Nephron progenitor cell (in vitro differentiated cells): ENCODE results near the gene AHRR.

Experiments used
- DNase-seq: peaks from one replicate; pipeline ENCODE4 v3.0.0; 2021
- H3K27ac Mint-ChIP-seq: 2 replicates; pipeline ENCODE4 v1.8.0; 2021; ENCODE audit warnings: mild to moderate bottlenecking, moderate library complexity, mixed read lengths
- H3K27me3 Mint-ChIP-seq: 2 replicates; pipeline ENCODE4 v1.8.0; 2021; ENCODE audit warnings: mild to moderate bottlenecking, low read depth, mixed read lengths; ENCODE audit not compliant: poor library complexity
- H3K36me3 Mint-ChIP-seq: 2 replicates; pipeline ENCODE4 v1.8.0; 2021; ENCODE audit warnings: low read depth, mixed read lengths
- H3K4me1 Mint-ChIP-seq: 2 replicates; pipeline ENCODE4 v1.8.0; 2021; ENCODE audit warnings: mixed read lengths
- H3K4me3 Mint-ChIP-seq: 2 replicates; pipeline ENCODE4 v1.8.0; 2021; ENCODE audit warnings: mild to moderate bottlenecking, moderate library complexity, mixed read lengths
- H3K9me3 Mint-ChIP-seq: 2 replicates; pipeline ENCODE4 v1.8.0; 2021; ENCODE audit warnings: mild to moderate bottlenecking, moderate library complexity, mixed read lengths
- TF ChIP-seq, protein P1 (sequence below): fragments of 200-600 bp; sonication (generic); IDR thresholded peaks from 2 replicates; pipeline ENCODE4 v1.5.0; 2021; ENCODE audit warnings: antibody characterized with exemption

AHRR gene

DNA sequence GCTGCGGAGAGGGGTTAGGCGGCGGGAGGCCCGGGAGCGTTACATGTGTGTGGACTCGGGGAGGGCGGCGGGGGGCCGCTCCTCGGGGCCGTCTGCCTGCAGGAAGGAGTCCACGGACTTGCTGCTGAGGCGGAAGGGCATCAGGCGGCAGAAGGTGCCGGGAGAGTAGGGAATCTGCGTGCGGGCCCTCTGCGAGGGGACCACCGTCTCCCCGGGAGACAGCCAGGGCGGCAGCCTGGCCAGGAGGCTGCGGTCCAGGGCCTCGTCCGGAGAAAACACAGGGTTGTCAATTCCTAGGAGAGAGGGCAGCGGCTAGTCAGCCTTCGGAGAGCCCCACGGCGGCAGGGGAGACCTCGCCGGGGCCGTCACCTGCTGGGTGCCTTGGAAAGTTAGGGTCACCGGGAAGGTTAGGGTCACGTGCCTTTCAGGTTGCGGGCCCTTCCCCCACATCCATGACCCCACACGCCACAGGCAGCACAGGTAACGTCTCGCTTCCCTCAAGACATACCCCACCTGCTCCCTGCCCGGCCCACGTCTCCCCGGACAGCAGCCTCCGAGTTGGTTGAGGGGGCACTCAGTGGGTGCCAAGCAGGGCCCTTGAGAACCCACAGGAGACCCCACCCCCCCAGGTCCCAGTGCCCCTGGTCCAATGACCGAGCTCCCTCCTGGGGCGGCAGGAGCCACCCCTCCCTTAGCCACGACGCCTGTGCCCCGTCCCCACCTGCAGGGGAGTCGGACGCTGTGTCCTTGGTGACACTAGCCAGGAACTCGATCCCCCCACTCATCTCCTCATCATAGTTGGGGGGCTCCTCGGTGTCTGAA, 153.5 kb downstream of the AHRR start:
- peaks cover 42% of the 10 kb centered on the region for H3K27me3 Mint-ChIP-seq
- H3K27ac Mint-ChIP-seq, result no peak overlapping the region
- TF ChIP-seq, protein P1, sequence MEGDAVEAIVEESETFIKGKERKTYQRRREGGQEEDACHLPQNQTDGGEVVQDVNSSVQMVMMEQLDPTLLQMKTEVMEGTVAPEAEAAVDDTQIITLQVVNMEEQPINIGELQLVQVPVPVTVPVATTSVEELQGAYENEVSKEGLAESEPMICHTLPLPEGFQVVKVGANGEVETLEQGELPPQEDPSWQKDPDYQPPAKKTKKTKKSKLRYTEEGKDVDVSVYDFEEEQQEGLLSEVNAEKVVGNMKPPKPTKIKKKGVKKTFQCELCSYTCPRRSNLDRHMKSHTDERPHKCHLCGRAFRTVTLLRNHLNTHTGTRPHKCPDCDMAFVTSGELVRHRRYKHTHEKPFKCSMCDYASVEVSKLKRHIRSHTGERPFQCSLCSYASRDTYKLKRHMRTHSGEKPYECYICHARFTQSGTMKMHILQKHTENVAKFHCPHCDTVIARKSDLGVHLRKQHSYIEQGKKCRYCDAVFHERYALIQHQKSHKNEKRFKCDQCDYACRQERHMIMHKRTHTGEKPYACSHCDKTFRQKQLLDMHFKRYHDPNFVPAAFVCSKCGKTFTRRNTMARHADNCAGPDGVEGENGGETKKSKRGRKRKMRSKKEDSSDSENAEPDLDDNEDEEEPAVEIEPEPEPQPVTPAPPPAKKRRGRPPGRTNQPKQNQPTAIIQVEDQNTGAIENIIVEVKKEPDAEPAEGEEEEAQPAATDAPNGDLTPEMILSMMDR, result no peak
- H3K4me3 Mint-ChIP-seq, result peak overlapping the region; percentile 84
- H3K36me3 Mint-ChIP-seq, result peaks cover 5% of the 10 kb centered on the region
- peaks cover 17% of the 10 kb centered on the region for H3K4me1 Mint-ChIP-seq
- no peaks in the 10 kb centered on the region for H3K9me3 Mint-ChIP-seq
- DNase-seq, result peak; percentile 49

DNA sequence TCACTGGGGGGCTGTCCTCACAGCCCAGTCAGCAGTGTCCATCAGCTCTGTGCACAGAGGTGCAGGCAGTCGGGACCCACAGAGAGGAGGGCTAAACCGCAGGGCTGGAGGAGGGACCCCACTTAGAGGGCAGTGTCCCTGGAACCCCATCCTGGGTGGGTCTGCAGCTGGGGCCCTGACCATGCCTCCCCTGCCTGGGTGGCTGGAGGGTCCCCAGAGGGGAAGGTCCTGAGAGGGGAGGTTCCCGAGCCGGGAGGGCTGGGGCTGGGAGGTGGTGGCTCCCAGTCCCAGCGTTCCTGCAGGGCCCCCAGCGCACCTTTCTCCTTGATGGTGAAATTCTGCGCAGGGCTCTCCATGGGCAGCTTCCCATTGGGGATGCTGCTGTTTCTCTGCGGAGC, 154.2 kb downstream of the AHRR start:
- peaks cover 17% of the 10 kb centered on the region for H3K4me1 Mint-ChIP-seq
- H3K36me3 Mint-ChIP-seq, result peaks cover 5% of the 10 kb centered on the region
- DNase-seq, result no peak
- H3K27me3 Mint-ChIP-seq, result peaks cover 46% of the 10 kb centered on the region
- TF ChIP-seq, protein P1, result no peak
- no peak overlapping the region for H3K27ac Mint-ChIP-seq
- no peaks in the 10 kb centered on the region for H3K9me3 Mint-ChIP-seq
- H3K4me3 Mint-ChIP-seq, result peak overlapping the region; percentile 63

DNA sequence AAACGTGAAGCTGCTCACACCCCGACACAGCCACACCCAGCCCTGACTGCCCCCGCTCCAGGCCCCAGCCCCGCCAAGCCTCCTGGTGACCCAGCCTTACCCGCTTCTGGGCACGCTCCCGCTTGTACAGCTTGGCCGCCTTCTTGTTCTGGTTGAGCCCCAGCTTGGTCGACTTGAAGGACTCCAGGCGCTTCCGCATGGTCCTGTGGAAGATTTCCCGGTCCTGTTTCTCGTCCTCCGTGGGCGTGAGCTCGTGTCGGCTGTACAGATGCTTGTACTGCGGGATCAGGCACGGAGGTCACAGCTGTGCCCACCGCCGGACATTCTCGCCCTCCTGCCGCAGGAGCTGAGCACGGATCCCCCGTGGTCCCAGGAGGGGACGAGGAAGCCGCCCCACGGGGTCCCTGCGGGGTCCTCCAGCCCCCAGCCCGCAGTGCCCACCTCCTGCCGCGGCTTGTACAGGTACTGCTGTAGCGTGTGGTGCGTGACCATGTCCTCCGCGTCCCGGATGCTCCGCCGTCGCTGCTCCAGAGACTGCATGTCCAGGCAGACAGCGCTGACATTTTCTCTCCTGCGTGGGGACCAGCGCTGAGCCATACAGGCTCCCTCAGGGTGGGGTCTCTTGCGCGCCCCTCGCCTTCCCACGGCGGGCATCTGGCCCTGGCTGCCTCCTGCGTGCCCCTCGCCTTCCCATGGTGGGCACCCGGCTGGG, 154.7 kb downstream of the AHRR start:
- Mint-ChIP-seq H3K9me3 (no peaks in the 10 kb centered on the region), H3K36me3 (peaks cover 5% of the 10 kb centered on the region), H3K4me1 (peaks cover 12% of the 10 kb centered on the region), H3K27me3 (peaks cover 46% of the 10 kb centered on the region), H3K27ac (no peak overlapping the region), H3K4me3 (no peak overlapping the region)
- TF ChIP-seq, protein P1, result no peak
- DNase-seq, result peak; percentile 5

DNA sequence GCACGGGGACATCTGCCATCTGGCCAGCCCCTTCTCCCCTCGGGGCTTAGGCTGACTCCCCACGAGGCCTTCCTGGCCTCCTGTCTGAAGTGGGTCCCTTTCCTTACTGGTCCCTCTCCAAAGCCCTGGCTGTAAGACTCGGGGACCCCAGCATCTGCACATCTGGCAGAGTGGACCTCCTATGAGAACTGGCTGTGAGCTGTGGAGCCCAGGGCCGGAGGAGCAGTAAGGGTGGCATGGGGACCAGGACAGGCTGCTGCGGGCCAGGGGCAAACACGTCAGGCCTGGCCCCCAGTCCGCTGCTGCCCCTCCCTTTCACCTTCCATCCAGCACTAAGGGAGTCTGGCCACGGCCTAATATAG, 155.3 kb downstream of the AHRR start:
- Mint-ChIP-seq H3K9me3 (no peaks in the 10 kb centered on the region), H3K27me3 (peaks cover 46% of the 10 kb centered on the region), H3K36me3 (peaks cover 2% of the 10 kb centered on the region), H3K4me3 (no peak overlapping the region), H3K4me1 (peaks cover 6% of the 10 kb centered on the region), H3K27ac (no peak overlapping the region)
- TF ChIP-seq, protein P1, result no peak
- peak; percentile 2 for DNase-seq

DNA sequence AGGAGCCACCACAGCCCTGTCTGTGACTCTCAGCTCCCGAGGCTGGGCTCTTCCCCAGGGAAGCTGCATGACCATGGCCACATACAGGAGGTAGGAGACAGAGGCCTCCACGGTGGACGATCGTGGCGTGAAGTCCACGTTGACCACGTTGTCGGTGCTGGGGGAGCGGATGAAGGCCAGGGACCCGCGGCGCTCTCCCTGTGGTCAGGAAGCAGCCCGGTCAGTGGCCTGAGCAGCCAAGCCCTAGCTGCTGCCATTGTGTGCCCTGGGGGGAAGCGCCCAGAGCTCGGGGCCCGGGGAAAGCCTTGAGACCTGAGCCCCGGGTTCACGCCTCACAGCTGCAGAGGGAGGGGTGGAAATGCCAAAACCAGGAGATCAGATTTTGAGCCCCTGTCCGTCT, 155.7 kb downstream of the AHRR start:
- TF ChIP-seq, protein P1, result no peak
- no peaks in the 10 kb centered on the region for H3K36me3 Mint-ChIP-seq
- peaks cover 3% of the 10 kb centered on the region for H3K4me1 Mint-ChIP-seq
- H3K27ac Mint-ChIP-seq, result no peak overlapping the region
- H3K27me3 Mint-ChIP-seq, result peaks cover 46% of the 10 kb centered on the region
- no peaks in the 10 kb centered on the region for H3K9me3 Mint-ChIP-seq
- H3K4me3 Mint-ChIP-seq, result no peak overlapping the region
- DNase-seq, result peak; percentile 3
